SIG-M5 (cell line): ENCODE measurements around the gene MEGF10.

ENCODE experiments used
- DNase-seq: peaks from one replicate; lab custom pipeline; 2025; lab: John Stamatoyannopoulos, UW

MEGF10 gene

DNA sequence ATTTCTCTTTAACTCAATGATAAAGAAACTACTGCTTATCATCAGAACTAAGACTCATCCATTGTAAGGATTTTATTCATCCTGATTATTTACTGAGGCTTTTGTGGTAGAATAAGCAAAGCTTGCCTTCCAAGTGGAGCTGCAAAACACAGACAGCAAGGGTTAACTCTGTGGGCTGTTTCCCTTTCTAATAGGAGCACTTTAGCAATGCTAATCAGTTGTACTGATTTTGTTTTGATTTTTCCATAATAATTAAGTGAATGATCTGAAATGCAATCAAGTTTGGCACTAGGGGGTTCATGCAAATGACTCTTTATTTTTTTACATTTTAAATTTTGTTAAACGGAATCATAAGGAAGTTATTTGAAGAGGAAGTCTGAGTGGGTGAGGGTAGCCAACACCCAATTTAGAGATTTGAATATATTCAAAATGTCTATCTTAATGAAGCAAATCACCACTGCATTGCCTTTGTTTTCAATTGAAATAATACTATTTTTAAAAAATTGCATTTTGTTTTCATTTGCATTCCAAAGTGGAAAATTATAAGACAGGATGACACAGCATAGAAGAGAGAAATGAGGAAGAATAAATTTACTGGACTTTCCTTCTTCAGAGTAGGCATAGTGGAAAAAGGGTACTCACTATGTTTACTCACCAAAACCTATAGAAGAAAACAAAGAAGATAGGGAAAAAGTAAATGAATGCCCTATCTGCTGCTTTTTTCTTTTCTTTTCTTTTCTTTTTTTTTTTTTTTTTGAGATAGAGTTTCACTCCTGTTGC, 36.6 kb downstream of the MEGF10 start:
- no peak for DNase-seq

DNA sequence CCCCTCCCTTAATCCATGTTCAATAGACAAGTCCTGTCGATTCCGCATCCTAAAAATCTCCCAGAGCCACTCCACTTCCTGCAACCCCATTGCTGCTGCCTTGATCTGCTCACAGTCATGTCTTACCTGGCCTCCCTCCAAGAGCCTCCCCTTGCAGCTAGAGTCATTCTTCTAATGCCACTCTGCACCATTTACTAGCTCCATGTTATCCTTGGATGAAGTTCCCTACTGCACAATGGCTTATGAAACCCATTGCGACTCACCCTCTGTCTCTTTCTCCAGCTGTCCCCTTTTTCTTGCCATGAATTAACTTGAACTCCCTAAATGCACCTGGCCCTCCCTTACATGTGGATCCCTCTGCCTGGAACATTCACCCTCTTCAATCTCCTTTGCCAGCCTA, 39.5 kb downstream of the MEGF10 start:
- no peak for DNase-seq

DNA sequence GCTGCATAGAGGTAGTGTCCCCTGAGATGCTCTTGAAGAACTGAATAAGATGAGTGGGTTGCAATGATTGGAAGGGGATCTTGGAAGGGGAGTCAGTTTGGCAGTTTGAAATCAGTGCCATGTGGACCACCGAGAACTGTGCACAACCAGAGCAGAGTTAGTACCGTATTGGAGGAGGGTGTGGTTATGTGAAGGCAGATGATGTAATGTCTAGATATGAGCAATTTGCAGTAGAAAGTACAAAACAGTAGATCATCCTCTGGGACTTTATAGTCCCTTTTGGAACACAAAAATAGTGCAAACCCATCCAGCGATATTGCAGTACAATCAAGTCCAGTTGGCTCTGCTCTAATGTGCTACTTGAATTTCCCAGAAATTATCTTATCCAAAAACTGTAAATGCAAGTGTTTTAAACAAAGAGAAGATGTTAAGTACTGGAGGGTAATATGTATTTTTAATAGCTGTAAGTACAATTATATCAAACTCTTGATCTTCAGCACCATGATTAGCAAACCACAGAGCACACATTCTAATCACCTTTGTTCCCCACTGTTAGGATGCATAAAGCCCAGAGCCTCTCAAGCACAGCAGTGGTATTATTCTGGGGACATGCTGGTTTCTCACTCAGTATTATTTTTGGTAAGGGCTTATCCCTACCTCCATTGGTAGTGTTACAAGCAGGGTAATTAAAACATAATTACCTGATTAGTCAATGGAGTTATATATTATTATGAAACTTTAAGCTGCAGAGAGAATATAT, 41.5 kb downstream of the MEGF10 start:
- no peak for DNase-seq

DNA sequence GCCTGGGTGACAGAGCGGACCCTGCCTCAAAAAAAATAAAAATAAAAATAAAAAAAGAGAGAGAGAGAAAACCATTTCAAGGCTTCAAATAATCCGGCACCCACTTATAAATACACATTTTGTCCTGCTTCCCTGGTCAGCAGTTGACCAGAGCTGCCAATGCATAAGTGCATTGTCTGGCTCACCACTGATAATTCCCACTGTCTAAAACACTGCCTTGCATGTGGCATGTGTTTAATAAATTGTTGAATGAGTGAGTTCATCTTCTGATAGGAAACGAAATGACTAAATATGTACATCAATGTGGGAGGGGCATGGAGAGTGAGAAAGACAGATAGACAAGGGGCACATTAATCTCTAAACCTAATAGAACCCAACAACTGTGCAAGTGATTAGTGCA, 42.9 kb downstream of the MEGF10 start:
- no peak for DNase-seq

DNA sequence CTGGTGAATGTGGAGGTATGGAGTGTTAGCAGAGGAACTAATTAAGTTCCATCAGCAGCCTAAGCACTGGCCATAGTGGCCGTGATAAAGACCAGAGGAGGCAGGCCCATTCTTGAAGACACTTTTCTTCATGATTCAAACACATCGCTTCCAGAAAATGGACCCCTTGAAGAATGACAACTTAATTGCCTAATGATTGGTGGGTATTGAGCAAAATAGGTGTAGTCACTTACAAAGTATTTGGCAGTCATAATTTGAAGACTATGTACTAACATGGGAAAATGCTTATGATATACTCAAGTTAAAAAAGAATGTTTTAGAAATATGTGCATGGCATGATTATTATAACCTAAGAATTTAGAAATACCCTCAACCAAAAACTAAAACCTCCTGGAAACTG, 44.8 kb downstream of the MEGF10 start:
- DNase-seq: no peak

DNA sequence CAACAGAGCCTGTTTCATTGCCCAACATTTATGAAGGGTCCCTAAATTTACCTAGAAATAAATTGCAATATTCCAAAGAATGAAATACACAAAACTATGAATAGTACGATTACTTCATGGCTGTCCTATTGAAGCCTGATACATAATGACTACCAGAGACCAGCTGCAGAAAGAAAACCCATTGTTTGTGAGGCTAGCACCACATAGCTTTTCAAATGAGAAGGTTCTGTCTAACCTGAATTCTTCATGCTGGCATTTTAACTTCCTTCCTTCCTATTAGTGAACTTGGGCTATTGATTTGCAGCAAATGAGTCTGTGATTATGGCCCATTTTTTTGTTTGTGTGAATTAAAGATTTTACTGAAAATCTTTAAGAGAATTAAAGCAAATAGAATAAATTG, 47.3 kb downstream of the MEGF10 start:
- no peak for DNase-seq

DNA sequence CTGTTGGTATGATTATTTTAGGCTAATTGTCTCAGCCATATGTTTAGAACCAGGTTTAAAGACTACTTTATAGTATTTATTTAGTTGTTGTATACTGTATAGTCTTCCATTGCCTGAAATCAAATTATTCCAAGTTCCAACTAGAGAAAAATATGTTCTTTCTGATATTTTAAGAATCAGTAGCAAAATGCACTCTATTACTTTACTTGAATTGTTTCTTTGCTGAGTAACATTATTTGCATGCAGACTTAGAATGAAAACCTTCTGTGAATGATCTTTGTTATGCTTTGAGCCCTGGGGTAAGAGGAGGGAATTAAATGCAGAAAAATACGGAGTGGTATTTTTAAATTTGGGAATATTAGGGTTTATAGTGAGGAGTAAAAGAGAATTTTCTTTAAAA, 47.9 kb downstream of the MEGF10 start:
- no peak for DNase-seq

DNA sequence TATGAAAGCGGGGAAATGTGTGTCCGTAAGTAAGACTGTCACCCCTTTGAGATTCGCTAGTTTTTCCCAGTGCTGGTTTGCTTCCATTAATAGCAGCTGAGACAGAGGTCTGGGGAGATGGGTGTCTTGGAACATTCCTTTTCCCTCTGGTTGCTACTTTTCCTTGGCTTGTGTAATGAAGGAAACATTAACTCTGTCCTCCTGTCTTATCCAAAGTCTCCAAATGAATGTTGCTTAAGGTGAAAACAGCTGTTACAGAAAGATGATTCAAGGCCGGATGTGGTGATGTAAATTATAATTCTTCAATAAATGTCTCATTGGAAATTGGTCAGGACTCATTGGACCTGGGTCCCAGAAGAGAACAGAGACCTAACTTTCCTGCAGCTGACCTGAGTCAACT, 50.0 kb downstream of the MEGF10 start:
- no peak for DNase-seq

DNA sequence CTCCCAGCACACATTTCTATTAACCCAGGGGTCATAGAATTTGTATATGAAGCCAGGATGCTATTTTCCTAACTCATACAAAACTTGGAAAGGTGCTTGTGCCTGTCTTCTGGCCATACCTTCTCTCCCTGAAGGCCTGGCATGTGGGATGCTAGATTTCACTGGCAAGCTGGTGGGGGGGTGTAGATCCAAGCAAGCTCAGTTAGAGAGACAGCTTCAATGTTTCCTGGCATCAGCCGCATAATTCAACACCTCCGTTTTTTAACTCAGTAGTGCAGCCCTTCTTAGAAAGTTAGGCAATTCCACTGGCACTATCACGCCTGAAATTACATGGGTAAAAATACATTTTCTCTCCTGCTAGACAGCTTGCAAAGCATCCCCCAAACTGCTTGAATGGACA, 51.8 kb downstream of the MEGF10 start:
- no peak for DNase-seq

DNA sequence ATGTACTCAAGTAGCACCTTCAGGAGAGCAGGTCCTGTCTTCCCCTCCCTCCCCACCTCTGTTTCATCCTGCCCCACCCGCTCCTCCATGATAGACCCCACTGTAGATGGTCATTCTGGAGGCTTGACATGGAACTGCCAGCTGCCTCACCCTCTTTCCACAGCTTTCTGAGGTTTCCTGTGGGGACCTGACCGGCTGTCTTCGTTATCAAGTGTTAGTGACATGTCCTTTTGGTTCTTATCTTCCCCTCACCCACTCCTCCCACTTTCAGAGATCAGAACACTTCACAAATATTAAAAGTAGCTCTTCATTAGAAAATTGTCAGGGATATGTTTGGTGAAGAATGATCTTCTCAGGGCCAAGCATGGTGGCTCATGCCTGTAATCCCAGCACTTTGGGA, 52.7 kb downstream of the MEGF10 start:
- no peak for DNase-seq

DNA sequence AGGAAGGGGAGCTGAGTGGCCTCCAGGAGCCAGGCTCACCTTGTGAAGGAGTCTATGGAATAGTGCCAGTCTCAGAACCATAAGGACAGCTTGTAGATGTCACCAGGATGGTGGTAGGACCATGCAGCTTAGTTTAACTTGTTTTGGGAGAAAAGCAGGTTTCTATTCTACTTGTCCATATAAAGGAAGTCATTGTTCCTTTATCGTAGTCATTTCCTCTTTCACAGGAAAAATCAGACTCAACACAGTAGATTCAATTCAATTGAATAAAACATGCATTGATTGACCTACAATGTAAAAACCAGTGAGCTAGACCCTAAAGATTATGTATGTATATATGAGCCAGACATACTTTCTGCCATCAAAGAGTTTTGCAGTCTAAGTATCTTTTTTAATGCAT, 53.3 kb downstream of the MEGF10 start:
- DNase-seq: no peak

DNA sequence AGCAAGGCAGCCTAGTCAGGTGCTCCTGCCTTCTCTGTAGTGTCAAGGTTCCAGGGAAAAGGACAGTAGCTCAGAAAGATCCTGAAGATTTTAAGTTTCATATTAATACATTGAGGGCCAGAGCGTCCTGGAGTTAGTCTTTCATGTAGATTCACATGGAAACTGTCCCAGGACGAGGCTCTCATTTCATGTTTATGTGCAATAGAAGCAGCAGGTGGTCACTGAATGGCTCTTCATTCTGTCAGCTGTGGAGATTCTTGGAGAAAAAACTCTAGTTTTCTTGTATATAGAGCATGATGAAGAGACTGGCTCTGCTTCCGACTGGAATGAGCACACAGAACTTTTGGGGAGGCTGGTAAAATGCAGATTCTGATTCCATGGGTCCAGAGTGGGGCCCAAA, 54.3 kb downstream of the MEGF10 start:
- DNase-seq: no peak

DNA sequence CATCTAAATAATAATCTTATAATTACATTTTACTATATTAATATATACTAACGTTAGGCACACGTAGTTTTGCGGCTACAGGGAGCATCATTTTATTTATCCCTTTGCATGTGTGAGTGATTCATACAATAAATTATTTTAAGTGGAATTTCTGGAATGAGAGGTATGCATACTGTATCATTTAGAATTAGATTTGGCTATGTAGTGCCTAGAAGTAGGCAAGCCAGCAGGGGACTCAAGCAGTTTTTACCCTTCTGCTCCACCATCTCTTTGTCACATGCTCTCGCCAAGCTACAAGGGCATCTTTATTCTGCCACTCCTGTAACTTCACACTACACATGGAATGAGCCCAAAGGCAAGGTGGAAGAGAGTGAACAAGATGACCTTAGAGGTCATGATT, 60.8 kb downstream of the MEGF10 start:
- no peak for DNase-seq

DNA sequence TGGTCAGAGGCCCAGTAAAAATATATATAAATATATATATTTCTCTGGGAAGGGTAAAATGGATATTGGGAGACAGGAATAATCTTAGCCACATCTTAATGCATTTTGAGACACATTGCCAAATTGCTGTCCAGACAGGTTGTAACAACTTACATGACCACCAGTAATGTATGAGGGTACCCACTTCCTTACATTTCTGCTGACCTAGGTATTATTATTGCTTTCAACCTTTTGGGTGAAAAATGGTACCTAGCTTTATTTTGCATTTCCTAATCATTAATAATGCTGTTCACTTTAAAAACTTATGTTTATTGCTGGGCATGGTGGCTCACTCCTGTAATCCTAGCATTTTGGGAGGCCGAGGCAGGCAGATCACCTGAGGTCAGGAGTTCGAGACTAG, 61.5 kb downstream of the MEGF10 start:
- DNase-seq: no peak

DNA sequence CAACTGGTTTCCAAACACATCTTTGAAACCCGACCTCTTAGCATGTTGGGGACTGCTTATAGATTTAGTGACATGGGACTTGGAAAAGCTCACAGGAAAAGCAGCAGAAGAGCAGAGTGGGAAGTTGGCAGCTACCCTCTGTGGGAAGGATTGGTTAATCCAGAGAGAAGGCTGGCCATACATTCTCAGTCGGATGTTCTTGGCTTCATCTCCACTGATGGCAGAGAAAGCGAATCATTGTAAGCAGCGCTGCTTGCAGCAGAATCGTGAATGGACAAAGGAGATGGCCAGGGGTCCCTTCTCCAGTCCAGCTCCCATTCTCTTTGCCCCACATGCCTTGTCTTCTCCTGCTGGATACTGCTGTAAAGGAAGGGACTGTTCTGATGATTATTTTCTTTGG, 62.7 kb downstream of the MEGF10 start:
- DNase-seq: no peak

DNA sequence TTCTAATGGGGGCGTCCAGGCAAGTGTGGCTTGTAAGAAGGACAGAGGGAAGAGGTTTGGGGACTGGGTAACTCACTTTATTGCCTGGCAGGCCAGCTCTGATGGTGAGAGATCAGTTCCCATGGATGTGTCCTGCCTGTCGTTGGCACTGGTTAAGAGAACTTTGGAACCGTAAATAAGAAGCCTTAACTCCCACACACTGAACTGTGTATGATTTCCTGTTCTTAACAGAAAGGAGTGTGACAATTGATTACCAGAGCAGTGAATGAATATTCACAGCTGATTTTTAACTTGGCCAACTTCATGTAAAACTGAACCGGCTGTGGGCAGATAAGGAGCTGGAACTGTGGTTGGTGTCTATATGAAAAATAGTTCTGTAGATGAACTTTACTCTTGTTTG, 63.2 kb downstream of the MEGF10 start:
- DNase-seq: no peak

DNA sequence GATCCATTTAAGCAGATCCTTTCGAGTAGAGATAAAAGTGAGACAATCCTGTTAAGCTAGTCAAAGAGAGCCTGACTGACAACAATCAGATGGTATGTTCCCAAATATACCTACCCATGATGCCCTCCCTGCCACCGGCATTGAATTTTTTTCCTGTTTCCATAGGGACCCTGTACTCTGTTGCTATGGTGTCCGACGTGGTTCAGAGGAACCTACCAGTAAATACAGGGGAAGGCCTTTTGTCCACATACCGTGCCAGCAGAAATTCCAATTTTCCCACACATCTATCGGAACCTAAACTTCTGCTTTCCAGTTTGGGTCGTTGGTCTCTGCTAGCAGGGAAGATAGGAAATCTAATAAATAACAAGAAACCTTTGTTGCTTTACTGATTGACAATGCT, 64.7 kb downstream of the MEGF10 start:
- DNase-seq: no peak

DNA sequence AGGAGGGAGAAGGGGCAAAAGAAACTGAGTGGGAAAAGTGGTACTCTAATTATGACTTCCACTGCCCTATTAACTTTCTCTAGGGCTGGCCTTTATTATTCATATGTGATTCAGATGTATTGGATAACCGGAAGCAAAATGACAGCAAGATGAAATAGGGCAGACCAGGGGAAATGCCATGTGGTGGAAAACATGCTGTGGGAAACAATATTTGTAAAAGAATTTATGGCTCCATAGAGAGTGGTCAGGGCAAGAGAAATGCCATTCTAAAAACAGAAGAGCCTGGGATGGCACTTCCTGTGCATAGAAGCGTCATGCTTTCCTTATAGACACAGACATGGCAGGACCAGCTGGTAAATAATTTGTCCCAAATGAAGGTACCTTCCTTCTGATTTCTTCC, 67.7 kb downstream of the MEGF10 start:
- DNase-seq: no peak

DNA sequence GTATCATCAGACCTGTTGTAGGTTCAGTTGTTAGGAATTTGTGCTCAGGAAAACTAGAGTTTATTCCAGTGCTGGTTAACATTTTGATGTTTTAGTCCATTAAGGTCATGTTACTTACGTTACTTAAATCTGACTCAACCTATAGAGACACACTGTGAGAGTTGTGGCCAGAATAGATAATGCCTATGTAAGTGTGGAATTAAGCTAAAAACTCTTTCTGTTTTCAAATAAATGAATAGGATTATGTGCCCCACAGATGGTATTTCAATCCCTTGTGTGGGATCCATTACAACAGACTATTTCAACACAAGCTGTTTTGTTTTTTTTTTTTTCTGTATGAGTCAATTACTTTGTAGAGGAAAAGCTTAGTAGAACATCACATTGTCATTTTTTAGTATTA, 68.1 kb downstream of the MEGF10 start:
- no peak for DNase-seq

DNA sequence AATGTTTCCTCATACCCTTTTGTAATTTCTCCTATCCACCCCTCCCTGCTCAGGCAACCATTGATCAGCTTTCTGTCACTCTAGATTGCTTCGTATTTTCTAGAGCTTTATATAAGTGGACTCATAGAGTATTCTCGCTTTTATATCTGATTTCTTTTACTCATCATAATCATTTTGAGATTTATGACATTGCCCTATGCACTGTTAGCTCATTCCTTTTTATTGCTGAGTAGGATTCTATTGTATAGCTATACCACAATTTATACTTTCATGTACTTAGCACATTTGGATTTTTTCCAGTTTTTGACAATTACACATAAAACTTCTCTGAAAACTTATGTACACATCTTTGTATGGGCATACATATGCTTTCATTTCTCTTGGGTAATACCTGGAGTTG, 68.9 kb downstream of the MEGF10 start:
- no peak for DNase-seq

DNA sequence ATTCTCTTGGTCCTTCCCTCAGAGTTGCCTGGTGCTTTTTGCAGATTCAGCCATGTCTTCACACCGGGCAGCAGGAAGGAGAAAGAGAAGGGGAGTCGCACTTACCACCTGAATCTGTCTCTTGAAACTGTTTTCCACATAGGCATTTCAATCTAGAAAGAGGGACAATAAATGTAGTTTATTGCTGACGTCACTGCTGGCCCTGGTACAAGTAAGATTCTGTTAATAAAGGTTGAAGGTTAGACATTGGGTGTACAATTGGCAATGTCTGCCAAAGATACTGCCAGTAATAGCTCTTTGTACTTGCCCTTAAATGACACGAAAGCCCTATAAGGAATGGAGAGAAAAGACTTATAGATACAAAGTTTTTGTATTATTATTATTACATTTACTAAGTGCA, 72.8 kb downstream of the MEGF10 start:
- no peak for DNase-seq

DNA sequence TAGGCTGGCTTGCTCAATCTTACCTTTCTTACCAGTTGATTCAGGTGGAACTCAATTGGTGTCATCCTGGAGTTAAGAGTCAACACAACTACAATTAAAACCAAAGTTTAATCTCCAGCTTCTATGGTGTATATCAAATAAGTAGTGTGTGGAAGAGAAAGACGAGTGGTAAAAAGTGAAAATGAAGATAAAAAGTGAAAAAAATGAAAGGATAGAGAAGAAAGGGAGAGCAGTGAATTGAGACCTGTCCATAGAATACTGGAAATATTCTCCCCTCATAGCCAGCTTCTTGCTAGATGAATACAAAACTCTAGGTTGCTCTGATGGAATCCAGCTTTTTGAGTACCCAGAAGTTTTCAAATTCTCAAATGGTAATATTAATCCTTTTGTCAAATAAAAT, 76.4 kb downstream of the MEGF10 start:
- no peak for DNase-seq

DNA sequence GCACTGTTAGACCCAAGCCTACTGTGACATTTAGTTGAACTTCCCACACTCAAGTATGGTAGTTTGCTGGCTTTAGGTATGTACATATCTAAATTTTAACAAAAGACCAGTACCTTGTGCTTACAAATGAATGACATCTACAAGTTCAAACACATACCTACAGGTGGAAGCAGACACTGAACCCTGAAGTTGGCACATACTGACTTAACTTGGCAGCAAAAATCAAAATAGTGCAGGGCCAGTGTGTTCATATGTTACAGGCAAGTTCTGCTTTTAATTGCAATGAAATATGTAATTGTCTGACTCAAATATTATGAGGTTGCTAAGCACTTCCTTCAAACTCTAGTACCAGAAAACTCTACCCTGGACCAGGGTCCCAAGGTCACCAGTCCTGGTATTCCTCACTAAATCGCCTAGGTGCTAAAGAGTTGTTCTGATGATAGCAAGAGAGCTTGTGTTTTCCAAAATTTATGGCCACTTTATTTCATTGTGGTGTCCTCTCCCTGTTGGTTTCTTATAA, 77.4 kb downstream of the MEGF10 start:
- DNase-seq: no peak

DNA sequence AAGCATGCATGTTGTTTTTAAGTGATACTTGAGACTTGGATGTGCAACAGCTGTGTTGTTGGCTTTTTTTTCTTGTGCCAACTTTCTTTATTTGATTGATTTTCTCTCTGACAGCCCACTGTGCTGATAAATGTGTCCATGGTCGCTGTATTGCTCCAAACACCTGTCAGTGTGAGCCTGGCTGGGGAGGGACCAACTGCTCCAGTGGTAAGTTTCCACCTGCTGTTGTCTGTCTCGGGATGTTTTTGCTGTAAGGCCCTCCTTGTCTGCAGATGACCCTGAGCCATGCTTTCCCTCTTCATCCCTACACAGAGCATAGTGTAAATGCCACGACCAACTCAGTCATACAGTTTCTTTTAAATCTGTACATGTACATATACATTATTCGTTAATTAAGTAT, 79.2 kb downstream of the MEGF10 start:
- no peak for DNase-seq
